Stimulated activated CD4-positive, alpha-beta T cell treated with anti-CD3 and anti-CD28 coated beads, Interleukin-15, amount 100 ng/mL, for 1 hour (primary cell): ENCODE measurements around the gene SEC31A.
A peak's percentile ranks its signal among the peaks of the same experiment; 100 is the strongest.

Source experiments
- DNase-seq, 2 donors: peaks; one replicate each; pipeline ENCODE4 v3.0.0-alpha.2; 2020; ENCODE audit warnings: low read depth in 1 of 2, low spot score in 1 of 2

Gene SEC31A

DNA sequence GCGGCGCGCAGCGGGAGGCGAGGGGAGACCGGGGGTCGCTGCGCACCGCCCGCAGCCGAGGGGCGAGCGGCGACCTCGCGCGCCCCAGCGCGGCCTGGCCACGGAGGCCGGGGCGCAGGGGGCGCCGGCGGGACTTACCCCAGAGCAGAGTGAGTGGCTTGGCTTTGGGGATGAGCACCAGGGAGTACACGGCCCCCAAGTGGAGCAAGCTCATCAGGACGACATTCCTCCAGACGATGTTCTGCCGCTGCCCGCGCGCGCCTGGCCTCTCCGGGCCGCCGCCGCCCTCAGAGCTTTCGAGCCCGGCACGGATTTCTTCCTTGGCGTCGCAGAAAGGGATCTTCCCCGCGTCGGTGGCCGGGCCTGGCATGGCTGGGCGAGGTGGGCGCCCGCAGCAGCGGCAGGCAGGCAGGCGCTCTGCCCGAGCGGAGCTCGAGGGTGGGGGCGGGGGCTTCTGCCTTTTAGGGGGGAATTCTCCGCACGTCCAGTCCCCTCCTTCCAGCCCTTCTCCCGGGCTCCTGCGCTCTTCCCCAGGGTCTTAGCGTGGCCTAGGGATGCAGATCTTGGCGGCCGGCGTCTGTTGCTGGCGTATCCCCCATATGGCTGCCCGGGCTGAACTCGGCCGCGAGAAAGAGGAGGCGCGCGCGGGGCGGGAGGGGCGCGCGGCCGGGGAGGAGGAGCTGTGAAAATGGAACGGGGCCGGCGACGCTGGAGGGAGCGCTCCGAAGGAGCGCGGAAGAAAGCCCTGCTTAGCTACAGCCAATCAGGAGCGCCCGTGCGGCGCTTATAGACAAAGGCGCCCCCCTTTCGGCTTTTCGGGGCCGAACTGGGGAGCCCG lies 92.6 kb downstream of the SEC31A start, which contains the start of gene SCD5:
Gene SCD5 (minus strand): TSS at position 629 of the 838 bp plus-strand sequence. CDS start 259 bp downstream, at position 370.
- peak in 1 of 2 donors; percentile 22 for DNase-seq

DNA sequence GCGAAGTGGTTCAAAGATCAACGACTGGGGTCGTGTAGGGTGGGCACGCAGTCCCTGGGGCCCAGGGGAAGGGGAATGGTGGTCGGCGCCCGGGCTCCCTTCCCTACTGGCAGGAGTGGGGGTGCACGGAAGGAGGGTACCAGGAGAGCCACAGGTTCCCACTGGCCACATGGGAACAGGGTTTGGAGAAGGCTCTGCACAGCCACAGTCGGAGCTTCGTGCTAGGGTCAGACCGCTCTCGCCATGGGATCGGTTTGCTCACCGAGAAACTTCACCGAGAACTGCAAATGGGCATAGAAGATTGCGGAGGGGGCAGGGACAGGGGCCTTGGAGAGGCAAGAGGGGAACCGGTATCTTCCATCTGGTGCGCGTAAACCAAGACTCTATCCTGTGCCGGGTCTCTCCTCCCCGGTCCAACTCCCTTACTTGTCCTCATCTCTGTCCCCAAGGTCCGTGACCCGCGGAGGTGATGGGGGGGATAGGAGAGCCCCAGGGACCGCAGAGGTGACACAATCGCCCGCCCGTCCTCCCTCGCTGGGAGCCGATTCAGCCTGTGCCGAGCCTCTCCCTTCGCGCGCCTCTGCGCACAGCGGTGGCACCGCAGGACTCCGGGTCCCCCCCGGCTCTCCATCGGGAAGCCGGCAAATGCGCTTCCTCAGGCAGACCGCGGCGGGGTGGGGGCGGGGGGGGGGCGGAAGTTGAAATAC lies 93.4 kb downstream of the SEC31A start:
- no peak for DNase-seq

DNA sequence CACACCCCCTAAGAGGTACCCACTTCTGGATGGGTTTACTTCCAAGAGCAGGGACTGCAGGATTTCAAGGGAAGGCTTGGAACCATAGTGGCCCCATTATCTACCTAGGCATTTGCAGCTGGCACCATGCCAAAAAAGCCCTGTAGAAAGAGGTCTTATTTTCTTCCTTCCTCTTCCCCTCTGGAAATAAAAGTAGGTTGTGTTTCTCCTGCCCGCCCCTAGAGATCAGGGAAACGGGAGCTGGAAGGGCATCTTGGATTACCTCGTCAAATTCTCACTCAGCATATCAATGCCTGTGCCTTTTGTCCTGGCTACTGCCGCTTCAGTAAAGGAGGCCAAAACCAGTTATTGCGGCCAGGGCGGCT lies 93.9 kb downstream of the SEC31A start:
- no peak for DNase-seq

DNA sequence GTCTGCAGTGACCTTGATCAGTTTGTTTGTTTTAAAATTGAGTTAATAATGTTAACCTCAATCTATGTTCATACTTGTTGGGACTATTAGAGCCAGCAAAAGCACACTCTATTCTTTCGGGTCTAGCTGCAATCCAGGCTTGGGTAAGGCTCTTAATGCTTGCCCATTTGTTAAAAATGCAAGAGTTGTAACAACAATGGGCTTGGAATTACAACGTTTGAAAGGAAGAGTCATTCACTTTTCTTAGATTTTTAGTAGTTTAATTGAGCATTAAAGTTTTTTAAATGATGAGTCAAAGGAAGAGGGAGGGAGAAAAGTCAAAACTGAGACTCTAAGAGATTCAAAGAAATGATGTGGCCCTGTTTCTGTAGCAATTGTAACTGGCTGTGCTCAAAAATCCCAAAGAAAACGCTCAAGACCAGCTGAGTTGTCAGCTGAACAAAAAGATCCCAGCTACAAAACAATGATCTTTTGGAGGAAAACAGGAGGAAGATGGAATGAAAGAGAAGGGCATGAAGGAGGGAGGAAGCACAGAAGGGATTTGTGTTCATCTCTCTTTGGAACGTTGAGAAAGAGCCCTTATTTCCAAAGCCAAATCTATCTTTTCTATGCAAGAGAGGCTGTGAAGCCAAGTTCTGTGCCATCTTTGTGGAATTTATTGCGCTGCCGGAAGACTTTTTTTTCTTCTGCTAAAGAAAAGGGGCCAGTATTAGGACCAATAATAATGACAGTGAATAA lies 97.9 kb downstream of the SEC31A start:
- DNase-seq, result no peak

DNA sequence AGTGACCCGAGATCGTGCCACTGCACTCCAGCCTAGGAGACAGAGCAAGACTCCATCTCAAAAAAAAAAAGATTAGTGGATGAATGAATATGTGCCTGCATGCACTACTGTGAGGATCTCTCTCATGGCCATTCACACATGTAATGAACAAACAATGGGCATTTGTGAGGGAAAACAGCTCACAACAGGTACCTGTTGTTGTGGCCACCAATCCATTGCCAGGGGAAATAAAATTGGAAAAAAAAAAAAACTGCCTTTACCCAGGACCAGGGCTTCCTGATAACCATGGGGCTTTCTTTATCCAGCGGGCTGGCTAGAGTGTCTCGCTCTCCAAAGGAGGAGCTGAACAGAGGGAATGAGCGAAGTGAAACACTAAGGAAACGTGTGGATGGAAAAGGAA lies 99.8 kb downstream of the SEC31A start:
- no peak for DNase-seq

DNA sequence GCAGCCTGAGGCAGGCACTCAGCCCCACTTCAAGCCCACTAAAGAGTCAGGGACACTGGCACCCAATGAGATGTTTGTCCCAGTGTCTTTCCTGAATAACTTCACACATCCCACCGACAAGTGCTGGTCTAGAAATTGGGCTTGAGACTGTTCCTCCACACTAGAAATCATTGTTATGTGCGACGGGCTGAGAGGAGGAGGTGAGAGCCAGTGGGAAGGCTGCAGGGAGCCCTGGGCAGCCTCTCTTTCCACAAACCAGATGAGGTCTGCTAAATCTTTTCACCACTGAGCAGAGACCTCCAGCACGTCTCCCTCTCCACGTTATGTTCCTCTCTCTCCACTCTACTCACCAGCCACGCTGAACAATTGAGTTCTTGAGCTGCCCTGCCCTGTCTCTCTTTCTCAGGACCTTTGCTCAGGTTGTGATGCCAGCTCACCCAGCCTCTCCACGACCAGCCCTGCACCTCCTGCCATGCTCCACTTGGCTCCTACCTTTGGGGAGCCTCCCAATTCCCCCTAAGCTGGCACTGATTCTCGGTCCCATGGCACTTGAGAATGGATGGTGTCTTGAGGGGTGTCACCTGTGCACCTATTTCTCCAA lies 100.8 kb downstream of the SEC31A start:
- DNase-seq, result no peak

DNA sequence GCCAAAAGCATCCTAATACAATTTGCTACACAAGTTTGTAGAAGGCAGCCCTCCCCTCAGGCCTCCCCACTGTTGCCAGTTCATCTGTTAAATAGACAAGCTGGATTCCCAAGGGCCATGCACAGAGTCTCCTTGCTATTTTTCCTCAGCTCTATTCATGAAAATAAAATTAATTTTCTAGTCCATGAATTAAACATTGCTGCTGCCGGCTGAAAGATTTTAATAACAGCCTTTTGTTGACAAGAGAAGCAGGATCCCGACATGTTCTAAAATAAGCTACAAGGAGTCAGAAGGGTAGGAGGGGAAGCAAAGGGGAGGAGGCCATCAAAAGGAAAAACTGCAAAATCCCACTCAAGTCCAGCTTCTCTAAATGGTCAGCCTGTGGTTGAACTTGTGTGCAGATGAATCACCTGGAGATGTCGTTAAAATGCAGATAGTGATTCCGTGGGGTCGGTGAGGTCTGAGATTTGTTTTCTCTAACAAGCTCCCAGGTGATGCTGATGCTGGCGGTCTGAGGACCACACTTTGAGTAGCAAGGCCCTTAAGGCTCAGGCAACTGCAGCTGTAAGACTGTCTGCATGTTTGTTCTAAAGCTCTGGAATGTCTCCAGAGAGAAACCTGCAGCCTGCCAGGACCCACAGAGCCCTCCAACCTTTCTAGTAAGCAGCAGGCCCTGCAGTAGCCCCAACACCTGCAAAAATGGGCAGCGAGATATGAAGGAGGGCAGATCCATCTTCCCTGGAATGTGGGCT lies 101.8 kb downstream of the SEC31A start:
- no peak for DNase-seq

DNA sequence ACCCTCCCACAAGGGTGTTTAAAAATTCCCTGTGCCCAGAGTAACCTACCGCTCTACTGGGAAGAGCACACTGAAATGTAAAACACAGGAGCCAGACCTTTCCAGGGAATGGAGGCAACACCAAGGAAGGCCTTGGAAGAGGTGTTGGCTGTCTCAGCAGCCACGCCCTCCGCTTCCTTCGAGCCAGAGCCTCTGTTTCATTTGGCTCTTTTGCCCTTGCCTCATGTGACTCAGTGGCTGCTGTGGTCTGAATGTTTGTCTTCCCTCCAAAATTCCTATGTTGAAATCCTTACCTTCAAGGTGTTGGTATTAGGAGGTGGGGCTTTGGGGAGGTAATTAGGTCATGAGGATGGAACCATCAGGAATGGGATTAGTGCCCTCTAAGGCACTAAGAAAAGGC lies 103.6 kb downstream of the SEC31A start:
- DNase-seq, result no peak

DNA sequence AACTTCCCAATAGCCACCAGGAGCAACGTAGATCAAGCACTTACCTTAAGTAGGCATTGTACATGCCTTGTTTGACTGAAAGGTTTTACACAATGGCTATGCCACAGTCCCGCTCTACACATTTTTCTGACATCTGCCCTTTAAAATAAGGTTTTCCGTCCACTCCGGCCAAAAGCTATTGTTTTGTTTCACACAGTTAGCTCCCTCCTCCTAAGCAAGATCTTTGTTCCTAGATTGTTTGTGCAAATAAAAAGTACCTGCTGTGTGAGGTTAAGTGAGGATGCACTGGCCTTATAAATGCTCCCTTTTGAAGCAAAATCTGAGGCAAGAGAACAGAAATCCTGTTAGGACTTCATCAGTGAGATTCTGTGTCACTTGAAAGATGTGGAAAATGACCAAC lies 104.1 kb downstream of the SEC31A start:
- DNase-seq, result no peak

DNA sequence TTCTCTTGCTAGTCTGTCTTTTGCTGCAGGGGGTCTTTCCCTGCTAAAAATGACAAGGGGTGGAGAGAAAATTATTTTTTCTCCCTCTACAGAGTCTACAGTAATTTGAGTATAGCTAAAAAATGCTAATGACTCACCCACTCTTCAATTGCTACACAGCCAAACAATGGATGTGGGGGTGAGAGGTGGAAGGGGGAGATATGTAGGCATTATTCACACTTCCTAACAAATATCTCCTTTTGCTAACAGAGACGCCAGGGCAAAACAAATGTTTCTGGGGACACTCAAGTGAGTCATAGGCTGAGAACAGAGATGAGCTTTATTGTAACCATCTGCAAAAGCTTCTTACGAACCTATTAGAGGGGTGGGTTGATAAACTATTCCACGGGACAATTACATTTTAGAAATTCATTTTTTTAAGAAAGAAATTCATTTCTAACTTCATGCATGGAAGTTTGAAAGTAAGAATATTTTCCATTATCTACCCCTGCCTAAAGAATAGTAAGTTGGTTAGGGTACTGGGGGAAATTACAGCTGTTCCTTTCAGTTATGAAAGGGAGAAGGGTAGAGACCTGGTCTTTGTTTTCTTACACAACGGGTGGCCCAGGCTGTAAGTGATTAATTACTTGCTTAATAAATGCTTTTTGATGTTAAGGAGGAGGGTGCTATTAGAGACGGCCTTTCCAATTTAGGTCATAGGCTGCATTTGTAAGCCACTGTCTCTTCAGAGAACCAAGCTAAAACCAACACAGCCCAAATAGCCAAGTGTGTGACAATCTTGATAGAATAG lies 105.1 kb downstream of the SEC31A start:
- DNase-seq, result no peak

DNA sequence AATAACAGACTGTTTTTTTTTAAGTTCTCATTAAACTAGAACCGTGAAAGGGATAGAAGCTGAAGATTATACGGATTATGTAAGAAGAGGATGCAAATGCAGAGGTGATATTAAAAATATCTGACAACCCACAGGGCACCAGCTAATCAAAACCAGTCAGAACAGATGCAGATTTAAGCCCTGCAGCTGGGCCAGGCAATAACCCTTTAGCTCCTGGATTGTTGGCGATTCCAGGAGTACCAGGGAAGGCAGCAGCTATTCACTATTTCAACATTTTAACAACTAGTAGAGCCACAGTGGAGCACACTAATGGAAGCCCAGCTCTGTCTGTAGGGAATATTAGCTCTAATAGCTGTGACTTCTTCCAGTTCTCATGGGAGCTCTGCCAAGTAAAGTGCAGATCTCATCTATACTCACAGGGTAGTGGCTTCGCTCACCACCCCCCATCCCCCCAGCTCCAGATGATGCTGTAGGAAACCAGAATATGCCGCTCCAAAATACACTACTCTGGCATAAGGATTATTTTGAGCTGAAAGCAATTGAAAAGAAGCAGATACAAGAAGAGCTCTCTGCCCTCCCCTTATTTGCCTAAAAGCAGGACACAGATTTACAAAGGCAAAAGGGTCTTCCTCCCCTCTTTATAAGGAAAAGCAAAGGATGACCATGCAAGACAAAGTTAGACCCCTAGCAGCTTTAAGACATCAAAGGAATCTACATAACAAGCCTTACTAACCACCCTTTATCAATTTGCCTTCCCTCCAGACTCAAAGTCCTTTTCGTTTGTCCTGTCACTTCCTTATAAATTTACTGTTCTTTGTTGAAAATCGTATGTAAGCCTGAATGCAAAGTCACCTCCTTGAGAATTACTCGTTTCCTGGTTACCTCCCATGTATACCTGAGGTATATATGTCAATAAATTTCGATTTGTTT lies 106.0 kb downstream of the SEC31A start:
- no peak for DNase-seq

DNA sequence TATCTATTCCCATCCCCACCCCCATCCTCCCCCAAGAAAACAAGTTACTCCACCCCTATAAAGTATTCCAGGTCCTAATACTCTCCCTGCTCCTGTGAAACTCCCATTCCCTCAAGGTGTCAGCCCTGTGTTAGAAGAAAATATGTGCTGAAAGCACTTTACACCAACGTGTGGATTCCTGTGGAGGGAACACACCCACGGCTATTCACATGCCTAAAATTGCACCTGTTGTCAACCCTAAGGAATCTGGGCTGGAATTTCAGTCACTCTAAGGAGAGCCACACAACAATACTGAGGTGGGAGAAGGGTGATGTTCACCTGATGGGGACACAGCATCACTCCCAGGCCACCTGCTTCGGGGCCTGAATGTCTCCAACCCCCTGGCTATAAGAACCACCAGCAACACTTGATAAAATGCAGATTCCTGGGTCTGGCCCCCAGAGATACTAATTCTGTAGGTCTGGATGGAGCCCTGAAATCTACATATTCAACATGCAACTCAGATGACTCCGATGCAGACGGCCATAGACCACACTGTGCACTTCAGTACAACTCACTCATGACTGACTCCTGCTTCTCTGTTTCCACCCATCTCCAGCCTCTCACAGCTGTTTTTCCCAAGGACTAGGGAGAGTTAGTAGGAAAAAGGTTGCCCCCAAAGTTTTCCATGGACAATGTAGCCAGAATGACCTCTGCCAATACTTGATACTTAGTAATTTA lies 108.2 kb downstream of the SEC31A start:
- no peak for DNase-seq

DNA sequence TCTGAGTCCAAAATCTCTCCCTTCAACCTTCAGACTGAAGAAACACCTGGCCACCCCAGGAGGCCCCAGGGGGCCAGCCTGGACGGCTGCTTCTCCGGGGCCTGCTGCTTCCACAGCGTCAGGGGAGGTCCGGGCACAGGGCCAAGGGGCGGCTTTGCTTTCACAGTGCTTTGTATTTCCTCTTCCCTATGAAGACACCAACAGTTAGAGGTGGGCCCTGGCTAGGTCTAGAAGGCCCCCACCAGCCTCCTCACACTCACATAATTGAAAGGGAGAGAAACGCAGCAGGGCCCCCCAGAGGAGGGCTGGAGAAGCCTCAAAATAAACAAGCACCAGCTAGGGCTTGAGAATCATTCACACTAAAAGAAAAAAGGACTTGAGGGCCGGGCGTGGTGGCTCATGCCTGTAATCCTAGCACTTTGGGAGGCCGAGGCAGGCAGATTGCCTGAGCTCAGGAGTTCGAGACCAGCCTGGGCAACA lies 110.2 kb downstream of the SEC31A start:
- no peak for DNase-seq

DNA sequence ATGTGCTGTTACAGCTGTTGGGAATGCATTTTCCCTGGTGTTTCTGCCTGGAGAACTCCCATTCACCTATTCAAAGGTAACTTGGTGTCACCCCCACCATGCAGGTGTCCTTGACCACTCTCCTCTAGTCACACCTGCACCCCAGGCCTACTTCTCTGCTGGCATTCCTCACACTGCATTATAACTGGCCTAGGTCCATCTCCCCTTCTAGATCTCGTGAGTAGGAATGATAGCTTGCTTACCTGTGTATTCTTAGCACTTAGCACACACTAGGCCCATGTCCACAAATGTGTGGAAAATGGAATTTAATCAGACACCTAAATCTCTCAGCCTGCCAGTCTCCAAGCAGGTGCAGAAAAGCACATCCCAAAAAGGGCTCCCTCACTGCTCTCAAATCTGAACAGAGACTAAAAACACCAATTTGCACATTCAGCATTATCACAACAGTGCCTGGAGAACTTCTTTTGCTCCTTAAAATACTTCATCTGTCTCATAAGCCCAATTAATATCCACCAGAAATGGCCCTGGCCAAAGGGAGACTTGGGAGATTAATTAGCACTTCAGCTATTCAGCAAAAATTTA lies 110.7 kb downstream of the SEC31A start:
- DNase-seq, result no peak

DNA sequence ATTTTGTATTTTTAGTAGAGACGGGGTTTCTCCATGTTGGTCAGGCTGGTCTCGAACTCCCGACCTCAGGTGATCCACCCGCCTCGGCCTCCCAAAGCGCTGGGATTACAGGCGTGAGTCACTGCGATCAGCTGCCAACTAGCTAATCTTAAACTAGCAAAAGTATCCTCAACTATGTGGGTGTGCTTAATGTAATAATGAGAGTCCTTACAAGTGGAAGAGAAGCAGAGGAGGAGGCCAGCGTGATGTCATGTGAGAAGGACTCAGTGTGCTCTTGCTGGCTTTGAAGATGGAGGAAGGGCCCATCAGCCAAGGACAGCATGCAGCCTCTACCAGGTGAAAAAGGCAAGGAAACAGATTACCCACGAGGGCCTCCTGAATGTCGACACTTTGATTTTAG lies 111.9 kb downstream of the SEC31A start:
- no peak for DNase-seq

DNA sequence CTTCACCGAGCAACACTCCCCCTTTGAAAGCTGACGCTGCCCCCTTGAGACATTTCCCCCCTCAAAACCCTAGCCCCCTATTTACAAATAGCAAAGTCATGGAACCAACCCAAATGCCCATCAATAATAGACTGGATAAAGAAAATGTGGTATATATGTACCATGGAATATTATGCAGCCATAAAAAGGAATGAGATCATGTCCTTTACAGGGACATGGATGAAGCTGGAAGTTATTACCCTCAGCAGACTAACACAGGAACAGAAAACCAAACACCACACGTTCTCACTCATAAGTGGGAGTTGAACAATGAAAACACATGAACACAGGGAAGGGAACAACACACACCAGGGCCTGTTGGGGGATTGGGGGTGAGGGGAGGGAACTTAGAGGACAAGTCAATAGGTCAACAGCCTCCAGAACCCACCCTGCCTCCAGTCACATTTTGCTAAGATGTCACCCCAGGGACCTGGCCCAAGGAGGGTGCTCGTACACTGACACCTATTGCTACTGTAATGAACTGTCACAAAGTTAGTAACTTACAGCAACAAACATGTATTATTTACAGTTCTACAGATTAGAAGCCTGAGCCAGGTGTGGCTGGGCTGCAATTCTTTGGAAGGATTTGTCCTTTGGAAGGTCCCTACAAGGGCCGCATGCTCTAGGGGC lies 113.0 kb downstream of the SEC31A start:
- no peak for DNase-seq

DNA sequence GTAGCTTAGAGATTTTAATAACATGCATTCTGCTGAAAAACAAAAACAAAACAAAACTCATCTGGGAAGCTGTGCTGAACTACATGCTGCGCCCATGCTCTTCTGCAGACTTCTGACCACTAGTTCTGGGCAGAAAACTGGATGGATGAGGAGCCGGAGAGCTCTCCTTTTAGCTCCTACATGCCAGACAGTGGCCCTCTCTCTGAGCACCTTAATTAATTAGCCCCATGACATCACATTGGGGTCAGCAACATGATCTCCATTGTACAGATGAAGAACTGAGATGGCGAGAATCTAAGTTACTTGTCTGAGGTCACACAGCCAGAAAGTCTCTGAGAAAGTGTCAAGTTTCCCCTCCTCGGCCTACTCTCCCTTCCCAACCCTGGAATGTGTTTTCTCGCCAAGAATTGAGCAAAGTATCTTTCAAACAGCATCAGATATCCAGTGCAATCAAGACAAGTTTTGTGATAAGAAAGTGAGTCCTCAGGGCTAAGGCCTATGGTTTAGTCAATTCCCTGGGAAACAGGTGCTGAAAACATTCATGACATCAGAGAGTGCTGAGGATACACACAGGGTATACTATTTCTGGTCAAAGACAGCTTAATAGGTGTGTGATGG lies 113.9 kb downstream of the SEC31A start:
- DNase-seq, result no peak
